Keratinocyte (primary cell): ENCODE results near the gene MIER2. TPM values are rescaled to one million over a fixed set of nuclear protein-coding genes. Genes with fewer than 3 reads are reported as not detected.

ENCODE experiments used
- DNase-seq: peaks from one replicate; pipeline ENCODE4 v3.0.0-alpha.2; 2011; ENCODE audit warnings: low read depth, missing footprints, low spot score
- FAIRE-seq: peaks from 2 replicates; lab custom pipeline; 2011; peaks lifted over from hg19 to GRCh38; lab: Jason Lieb, UNC
- H2AFZ ChIP-seq: 2 replicates; pipeline ENCODE4 v1.6.0; 2012; ENCODE audit warnings: low read length, control low read depth, inconsistent platforms; ENCODE audit not compliant: control insufficient read depth
- H3K27ac ChIP-seq: 2 replicates; pipeline ENCODE4 v1.5.1; 2011; ENCODE audit warnings: low read length; ENCODE audit not compliant: control insufficient read depth, insufficient read depth
- H3K27me3 ChIP-seq: 3 replicates; pipeline ENCODE4 v1.6.0; 2011; ENCODE audit warnings: low read length; ENCODE audit not compliant: control insufficient read depth, insufficient read depth; ENCODE audit errors: extremely low read depth
- H3K36me3 ChIP-seq, 2 experiments: 2 replicates in 1 of 2; 3 replicates in 1 of 2; pipeline ENCODE4 v1.5.1; 2011; ENCODE audit warnings: low read length in 2 of 2, mild to moderate bottlenecking in 1 of 2; ENCODE audit not compliant: control insufficient read depth in 2 of 2, insufficient read depth in 2 of 2; ENCODE audit errors: extremely low read depth in 1 of 2
- H3K4me1 ChIP-seq: 3 replicates; pipeline ENCODE4 v1.5.1; 2011; ENCODE audit warnings: low read length; ENCODE audit not compliant: control insufficient read depth, insufficient read depth; ENCODE audit errors: extremely low read depth
- H3K4me2 ChIP-seq: 3 replicates; pipeline ENCODE4 v1.6.0; 2011; ENCODE audit warnings: low read depth, low read length; ENCODE audit not compliant: control insufficient read depth, insufficient read depth; ENCODE audit errors: extremely low read depth
- H3K4me3 ChIP-seq, 3 experiments: fragments of 200-600 bp in 1 of 3; sonication (generic) in 1 of 3; 2 replicates in 2 of 3; 3 replicates in 1 of 3; pipeline ENCODE4 v1.5.1; 2011 to 2016; ENCODE audit warnings: low read length in 3 of 3, mild to moderate bottlenecking in 3 of 3, control low read depth in 2 of 3, inconsistent platforms in 1 of 3, low read depth in 1 of 3, mixed read lengths in 1 of 3, mixed run types in 1 of 3, moderate library complexity in 1 of 3; ENCODE audit not compliant: control insufficient read depth in 2 of 3, insufficient read depth in 2 of 3; ENCODE audit errors: extremely low read depth in 1 of 3
- H3K79me2 ChIP-seq: 2 replicates; pipeline ENCODE4 v1.6.0; 2012; ENCODE audit warnings: low read length; ENCODE audit not compliant: control insufficient read depth, insufficient read depth
- H3K9ac ChIP-seq: 3 replicates; pipeline ENCODE4 v1.6.0; 2011; ENCODE audit warnings: low read length; ENCODE audit not compliant: control insufficient read depth, insufficient read depth; ENCODE audit errors: extremely low read depth
- H3K9me1 ChIP-seq: 3 replicates; pipeline ENCODE4 v1.6.0; 2011; ENCODE audit warnings: low read length; ENCODE audit not compliant: control insufficient read depth, insufficient read depth; ENCODE audit errors: extremely low read depth
- H3K9me3 ChIP-seq: 2 replicates; pipeline ENCODE4 v1.5.1; 2012; ENCODE audit warnings: low read depth, low read length; ENCODE audit not compliant: control insufficient read depth
- H4K20me1 ChIP-seq: 3 replicates; pipeline ENCODE4 v1.6.0; 2011; ENCODE audit warnings: low read length; ENCODE audit not compliant: control insufficient read depth, insufficient read depth; ENCODE audit errors: extremely low read depth
- CTCF ChIP-seq, 3 experiments: IDR thresholded peaks in 1 of 3; conservative IDR thresholded peaks in 1 of 3; optimal IDR thresholded peaks in 1 of 3; 2 replicates in 2 of 3; 3 replicates in 1 of 3; pipeline versions ENCODE3 to v1.5.1; 2011; ENCODE audit warnings: low read length in 3 of 3, mild to moderate bottlenecking in 3 of 3, moderate library complexity in 2 of 3, control low read depth in 1 of 3, inconsistent platforms in 1 of 3; ENCODE audit not compliant: insufficient read depth in 2 of 3; ENCODE audit errors: extremely low read depth in 1 of 3
- EZH2 ChIP-seq: IDR thresholded peaks from one replicate; pipeline ENCODE4 v1.6.1; 2012; ENCODE audit warnings: inconsistent platforms, mild to moderate bottlenecking, low read length, moderate library complexity
- dilution Hi-C: fragments of 300-500 bp; cut with MboI; formaldehyde crosslinking; loops from one replicate; pipeline ENCODE4 v1.7.0; 2020; ENCODE audit warnings: low sequenced_read_pairs; ENCODE audit not compliant: extremely low pct_ligation_motif_present
- polyA plus RNA-seq, 5 experiments: library from polyadenylated mRNA; depleted of rRNA in 3 of 5; stranded (reverse) in 3 of 5; stranded (forward) in 1 of 5; unstranded in 1 of 5; fragments of >200 nt; gene quantifications; 1 replicate in 1 of 5; 2 replicates in 3 of 5; 3 replicates in 1 of 5; pipeline versions ENCODE4 v1.2.1 to v1.2.3, GENCODE V29; 2011 to 2012; ENCODE audit warnings: missing spikeins in 2 of 5, low read depth in 1 of 5, low replicate concordance in 1 of 5

The MIER2 gene
- polyA plus RNA-seq, 1 donor (not counting 4 experiments of a cell fraction or from before 2014, with no cell fraction given) = 16.3 TPM

- no peaks in the 10 kb centered on the region for H3K9me1 ChIP-seq
- H3K9me3 ChIP-seq = no peaks in the 10 kb centered on the region
- no peaks in the 10 kb centered on the region for H3K4me1 ChIP-seq
- DNase-seq = no peak
- no peak overlapping the region for H3K4me3 ChIP-seq
- H3K79me2 ChIP-seq = no peaks in the 10 kb centered on the region
- TF ChIP-seq EZH2 (no peak), CTCF (optimal IDR thresholded peaks at IDR 0.05 in 1 of 3, IDR thresholded peaks at IDR 0.05 in 1 of 3, conservative IDR thresholded peaks at IDR 0.05 in 1 of 3; ENCODE audit: extremely low read depth in 1 of 3, insufficient read depth in 2 of 3, low read length in 3 of 3) (no peak)
- no peak overlapping the region for H3K9ac ChIP-seq
- H3K27ac ChIP-seq = no peak overlapping the region
- FAIRE-seq = no peak
- no peak overlapping the region for H2AFZ ChIP-seq
- H3K36me3 ChIP-seq = no peaks in the 10 kb centered on the region
- H3K4me2 ChIP-seq = no peak overlapping the region
- H4K20me1 ChIP-seq = no peaks in the 10 kb centered on the region
- H3K27me3 ChIP-seq = no peaks in the 10 kb centered on the region
- dilution Hi-C loops = no loop called here
Measured at GRCh38 chr19:366951-367350, 22.4 kb upstream of the MIER2 start.

- no peak for FAIRE-seq
- Histone ChIP-seq H3K27me3 (no peaks in the 10 kb centered on the region), H3K9ac (no peak overlapping the region), H3K79me2 (no peaks in the 10 kb centered on the region), H3K9me3 (no peaks in the 10 kb centered on the region), H3K4me3 (no peak overlapping the region), H3K4me2 (no peak overlapping the region), H3K36me3 (no peaks in the 10 kb centered on the region), H3K27ac (no peak overlapping the region), H3K9me1 (no peaks in the 10 kb centered on the region), H4K20me1 (no peaks in the 10 kb centered on the region), H2AFZ (no peak overlapping the region), H3K4me1 (no peaks in the 10 kb centered on the region)
- dilution Hi-C loops = no loop called here
- DNase-seq = no peak
- no peak for TF ChIP-seq EZH2
- no peak for TF ChIP-seq CTCF (optimal IDR thresholded peaks at IDR 0.05 in 1 of 3, IDR thresholded peaks at IDR 0.05 in 1 of 3, conservative IDR thresholded peaks at IDR 0.05 in 1 of 3; ENCODE audit: extremely low read depth in 1 of 3, insufficient read depth in 2 of 3, low read length in 3 of 3)
Measured at GRCh38 chr19:366205-366783, 21.7 kb upstream of the MIER2 start.
